ENCODE data around the gene PPP1R7. TPM values are rescaled to one million over a fixed set of nuclear protein-coding genes. Genes with fewer than 3 reads are reported as not detected.
A peak's percentile ranks its signal among the peaks of the same experiment; 100 is the strongest.

The PPP1R7 gene
- polyA plus RNA-seq, 10 donors, result 62.8 to 85.5 (median 79.6) TPM

DNA sequence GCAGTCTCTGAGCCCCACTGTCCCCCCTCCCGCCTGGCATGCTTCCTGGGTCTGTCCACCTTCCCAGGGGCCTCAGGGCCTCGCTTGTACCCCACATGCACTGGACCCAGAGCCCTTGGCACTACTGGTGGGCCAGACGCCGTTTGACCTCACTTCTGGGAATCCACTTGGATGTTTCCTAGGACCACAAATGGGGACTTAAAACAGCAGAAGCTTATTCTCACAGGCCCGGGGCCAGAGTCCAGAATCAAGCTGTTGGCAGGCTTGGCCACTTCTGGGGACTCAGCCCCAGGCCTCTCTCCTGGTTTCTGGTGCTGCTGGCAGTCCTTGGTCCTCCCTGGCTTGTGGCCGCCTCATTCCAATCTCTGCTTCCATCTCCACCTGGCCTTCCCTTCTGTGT lies 57.8 kb downstream of the PPP1R7 start:
- no peak for DNase-seq

DNA sequence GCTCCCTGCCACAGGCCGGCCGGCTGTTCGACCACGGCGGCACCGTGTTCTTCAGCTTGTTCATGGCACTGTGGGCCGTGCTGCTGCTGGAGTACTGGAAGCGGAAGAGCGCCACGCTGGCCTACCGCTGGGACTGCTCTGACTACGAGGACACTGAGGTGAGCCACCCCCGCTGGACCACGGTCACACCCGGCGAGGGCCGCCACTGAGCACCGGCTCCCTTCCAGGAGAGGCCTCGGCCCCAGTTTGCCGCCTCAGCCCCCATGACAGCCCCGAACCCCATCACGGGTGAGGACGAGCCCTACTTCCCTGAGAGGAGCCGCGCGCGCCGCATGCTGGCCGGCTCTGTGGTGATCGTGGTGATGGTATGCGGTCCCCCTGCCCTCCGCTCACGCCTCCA lies 59.0 kb downstream of the PPP1R7 start:
- DNase-seq, result no peak

DNA sequence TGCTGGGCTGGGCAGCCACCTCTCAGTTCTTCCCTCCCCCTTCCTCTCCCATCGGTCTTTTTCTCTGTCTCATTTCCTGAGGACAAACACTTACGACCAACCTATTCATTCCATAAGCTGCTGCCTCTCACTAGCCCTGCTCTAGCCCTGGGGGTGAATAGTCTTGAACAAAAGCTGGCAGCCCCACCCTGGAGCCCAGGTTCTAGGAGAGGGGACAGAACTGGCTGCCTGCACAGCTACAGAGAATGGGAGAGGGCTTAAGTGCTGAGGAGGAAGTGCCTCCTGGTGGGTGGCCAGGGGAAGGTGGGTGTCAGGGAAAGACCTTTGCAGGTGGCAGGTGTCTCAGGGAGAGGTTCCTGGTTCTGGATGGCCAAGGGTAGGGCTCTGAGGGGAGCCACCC lies 61.0 kb downstream of the PPP1R7 start:
- DNase-seq, result no peak

DNA sequence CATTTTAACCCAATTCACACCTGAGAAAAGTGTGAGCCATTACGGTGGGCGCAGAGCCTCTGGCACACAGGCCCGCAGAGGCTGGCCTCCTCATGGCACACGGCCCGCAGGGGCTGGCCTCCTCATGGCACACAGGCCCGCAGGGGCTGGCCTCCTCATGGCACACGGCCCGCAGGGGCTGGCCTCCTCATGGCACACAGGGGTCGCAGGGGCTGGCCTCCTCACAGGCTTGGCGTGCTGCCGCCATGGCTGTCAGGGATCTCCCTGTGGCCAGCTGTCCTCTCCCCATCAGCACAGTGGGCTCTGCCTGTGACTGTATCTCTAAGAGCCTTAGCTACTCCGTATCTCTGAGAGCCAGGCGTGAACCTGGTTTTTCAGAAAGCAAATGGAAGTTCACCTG lies 62.8 kb downstream of the PPP1R7 start:
- DNase-seq, result peak in 1 of 3 donors; percentile 17

GRCh38 chr2:241213567-241213966 lies 63.3 kb downstream of the PPP1R7 start:
- no peak for DNase-seq

- DNase-seq, result no peak
Observed at GRCh38 chr2:241214209-241214608, 63.9 kb downstream of the PPP1R7 start.

DNA sequence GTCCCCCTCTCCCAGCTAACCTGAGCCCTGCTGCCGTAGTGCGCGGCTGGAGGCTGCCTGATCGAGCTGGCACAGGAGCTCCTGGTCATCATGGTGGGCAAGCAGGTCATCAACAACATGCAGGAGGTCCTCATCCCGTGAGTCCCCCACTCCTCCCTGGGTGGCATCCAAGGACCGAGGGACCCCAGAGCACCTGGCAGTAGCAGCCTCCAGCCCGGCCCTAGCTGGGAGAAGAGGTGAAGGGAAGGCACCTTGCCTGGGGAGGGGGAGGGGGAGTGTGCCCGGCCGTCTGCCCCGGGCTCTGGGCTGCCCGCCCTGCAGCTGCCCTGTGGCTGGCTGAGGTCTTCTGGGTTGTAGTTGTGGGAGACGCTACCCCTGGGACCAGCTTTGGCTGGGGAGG lies 64.5 kb downstream of the PPP1R7 start:
- DNase-seq, result no peak

DNA sequence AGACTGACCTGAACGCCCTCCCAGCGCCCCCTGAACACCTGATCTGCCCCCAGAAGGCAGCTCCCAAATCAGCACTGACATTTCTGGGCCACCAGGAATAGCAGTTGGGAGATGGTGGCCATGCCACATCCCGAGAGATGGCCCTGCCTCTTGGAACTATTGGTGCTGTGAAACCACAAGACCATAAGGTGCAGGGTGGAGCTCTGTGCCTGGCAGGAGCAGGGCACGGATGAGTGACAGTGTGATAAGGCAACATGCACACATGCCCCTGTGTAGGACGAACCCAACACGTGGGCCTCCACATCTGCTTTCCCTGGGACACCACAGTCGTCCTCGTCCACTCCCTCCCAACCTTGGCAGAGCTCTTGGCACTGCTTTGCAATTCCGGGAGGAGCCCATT lies 65.2 kb downstream of the PPP1R7 start:
- no peak for DNase-seq

GRCh38 chr2:241216211-241216761 lies 66.0 kb downstream of the PPP1R7 start:
- DNase-seq, result no peak

DNA sequence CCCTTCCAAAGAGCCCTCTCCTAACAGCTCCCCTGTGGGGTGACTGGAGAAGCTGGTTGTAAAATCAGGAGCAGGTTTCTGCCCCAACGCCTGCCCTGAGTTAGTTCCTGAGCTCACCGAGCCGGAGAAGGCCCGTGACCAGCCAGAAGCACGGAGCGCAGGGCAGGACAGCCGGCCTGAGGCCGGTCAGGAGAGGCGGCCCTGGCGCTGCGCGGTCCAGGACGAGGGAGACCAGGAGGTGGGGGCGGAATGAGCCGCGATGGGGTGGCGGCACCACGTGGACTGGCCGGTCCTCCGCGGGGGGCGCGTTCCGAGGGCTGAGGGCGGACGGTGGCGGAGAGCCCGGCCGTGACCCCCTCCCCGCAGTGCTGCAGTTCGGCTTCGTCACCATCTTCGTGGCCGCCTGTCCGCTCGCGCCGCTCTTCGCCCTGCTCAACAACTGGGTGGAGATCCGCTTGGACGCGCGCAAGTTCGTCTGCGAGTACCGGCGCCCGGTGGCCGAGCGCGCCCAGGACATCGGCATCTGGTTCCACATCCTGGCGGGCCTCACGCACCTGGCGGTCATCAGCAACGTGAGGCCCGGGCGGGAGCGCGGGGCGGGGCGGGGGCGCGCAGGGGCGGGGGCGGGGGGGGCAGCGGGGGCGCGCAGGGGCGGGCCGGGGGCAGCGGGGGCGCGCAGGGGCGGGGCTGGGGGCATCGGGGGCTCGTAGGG lies 67.2 kb downstream of the PPP1R7 start:
- peak; percentile 50 to 94 (median 79) for DNase-seq

- DNase-seq, result peak in 2 of 3 donors; percentile 52 to 76
Observed at GRCh38 chr2:241218131-241219029, 68.1 kb downstream of the PPP1R7 start.

- DNase-seq, result no peak
Observed at GRCh38 chr2:241219030-241219382, 68.7 kb downstream of the PPP1R7 start.

GRCh38 chr2:241219856-241220356 lies 69.6 kb downstream of the PPP1R7 start:
- DNase-seq, result no peak

- no peak for DNase-seq
Observed at GRCh38 chr2:241223211-241224017, 73.1 kb downstream of the PPP1R7 start.

DNA sequence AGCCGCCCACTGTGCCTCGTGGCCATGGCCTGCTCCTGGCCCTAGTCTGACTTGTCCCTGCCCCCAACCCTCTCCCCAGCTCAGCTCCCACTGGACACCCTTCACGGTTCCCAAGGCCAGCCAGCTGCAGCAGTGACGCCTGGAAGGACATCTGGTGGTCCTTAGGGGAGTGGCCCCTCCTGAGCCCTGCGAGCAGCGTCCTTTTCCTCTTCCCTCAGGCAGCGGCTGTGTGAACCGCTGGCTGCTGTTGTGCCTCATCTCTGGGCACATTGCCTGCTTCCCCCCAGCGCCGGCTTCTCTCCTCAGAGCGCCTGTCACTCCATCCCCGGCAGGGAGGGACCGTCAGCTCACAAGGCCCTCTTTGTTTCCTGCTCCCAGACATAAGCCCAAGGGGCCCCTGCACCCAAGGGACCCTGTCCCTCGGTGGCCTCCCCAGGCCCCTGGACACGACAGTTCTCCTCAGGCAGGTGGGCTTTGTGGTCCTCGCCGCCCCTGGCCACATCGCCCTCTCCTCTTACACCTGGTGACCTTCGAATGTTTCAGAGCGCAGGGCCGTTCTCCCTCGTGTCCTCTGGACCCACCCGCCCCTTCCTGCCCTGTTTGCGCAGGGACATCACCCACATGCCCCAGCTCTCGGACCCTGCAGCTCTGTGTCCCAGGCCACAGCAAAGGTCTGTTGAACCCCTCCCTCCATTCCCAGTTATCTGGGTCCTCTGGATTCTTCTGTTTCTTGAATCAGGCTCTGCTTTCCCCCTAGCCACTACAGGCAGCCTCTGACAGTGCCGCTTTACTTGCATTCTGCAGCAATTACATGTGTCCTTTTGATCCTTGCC lies 74.0 kb downstream of the PPP1R7 start:
- DNase-seq, result peak; percentile 38 to 80 (median 55)

GRCh38 chr2:241224851-241225438 lies 74.7 kb downstream of the PPP1R7 start:
- DNase-seq, result no peak

DNA sequence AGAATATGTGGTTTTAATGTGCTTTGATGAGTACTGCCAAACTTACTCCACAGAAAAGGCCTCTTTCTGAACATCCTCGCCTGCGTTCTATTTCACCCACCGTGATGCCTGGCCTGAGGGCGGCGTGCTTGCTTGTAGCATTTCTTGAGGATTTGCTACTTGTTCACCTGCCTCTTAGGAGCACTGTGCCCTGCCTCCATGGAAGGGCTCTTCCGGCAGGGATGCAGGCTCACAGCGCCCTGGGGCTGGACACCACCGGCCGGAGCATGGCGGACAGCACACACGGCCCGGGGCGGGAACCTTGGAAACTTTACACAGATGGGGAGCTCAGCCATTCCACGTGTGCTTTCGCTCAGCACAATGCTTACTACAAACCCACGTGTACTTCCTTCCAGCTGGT lies 75.3 kb downstream of the PPP1R7 start:
- no peak for DNase-seq

DNA sequence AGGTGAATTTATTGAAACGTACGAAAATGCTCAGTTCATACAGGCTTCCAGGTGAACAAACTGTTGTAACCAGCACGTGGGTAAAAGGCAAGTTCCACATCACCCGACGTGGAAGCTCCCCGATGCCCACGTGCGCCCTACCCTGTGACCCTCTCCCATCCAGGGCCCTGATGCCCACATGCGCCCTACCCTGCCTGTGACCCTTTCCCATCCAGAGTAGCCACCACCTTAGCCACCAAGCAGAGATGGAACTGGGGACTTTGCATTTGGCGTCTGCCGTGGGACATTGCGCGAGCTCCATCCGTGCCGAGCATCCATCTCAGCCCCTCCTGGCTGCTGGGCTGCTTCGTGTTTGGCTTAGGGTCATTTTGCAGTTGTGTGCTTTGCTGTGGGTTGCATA lies 75.7 kb downstream of the PPP1R7 start:
- no peak for DNase-seq

GRCh38 chr2:241226723-241227572 lies 76.7 kb downstream of the PPP1R7 start:
- peak in 1 of 3 donors; percentile 49 for DNase-seq

All from muscle of back (tissue), 11 donors.